GM12892 (cell line): ENCODE results near the gene LOX.

Experiments
- POLR2A ChIP-seq: IDR thresholded peaks from 2 replicates; pipeline ENCODE4 v1.6.1; 2011; ENCODE audit warnings: low read depth, low read length, control low read depth
- POLR2AphosphoS5 ChIP-seq: IDR thresholded peaks from 2 replicates; pipeline ENCODE4 v1.6.1; 2011; ENCODE audit warnings: low read depth, low read length, control low read depth
- TAF1 ChIP-seq: IDR thresholded peaks from 2 replicates; pipeline ENCODE4 v1.6.1; 2011; ENCODE audit warnings: low read depth, mild to moderate bottlenecking, control low read depth, low read length, borderline replicate concordance

DNA sequence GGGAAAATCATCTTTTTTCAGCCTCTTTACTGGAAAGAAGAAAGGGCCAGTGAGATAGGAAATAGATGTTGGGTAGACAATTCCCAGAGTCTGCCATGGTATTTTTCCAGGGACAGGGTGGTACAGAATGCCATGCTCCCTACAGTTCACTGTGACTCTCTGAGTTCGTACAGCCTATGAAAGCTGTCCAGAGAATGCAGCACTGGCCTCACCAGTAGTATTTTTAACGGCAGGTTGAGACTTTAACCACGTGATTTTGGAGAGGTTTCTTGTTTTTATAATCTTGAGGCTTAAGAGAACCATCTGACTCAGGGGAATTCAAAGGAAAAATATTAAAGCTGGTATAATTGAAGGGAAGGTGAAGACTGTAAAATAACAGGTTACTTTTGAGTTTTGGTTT lies 41.1 kb upstream of the LOX start:
- TF ChIP-seq POLR2A = no peak
- TF ChIP-seq TAF1 = no peak
- TF ChIP-seq POLR2AphosphoS5 = no peak
